A375 (cell line): Measurements from ENCODE around the gene PTBP1. TPM values are rescaled to one million over a fixed set of nuclear protein-coding genes. Genes with fewer than 3 reads are reported as not detected.

Experiments
- small RNA-seq: library from RNA; depleted of rRNA; stranded (forward); fragments of <200 nt; gene quantifications from one replicate; pipeline ENCODE3, GENCODE V24; 2014
- total RNA-seq: library from RNA; depleted of rRNA; stranded (reverse); fragments of >200 nt; shearing (Covaris generic); gene quantifications from 2 replicates; pipeline ENCODE4 v1.2.3, GENCODE V29; 2014; rRNA removed

PTBP1 gene
- total RNA-seq: 355 and 456 TPM in 2 replicates

GRCh38 chr19:796692-797527 lies at the start of gene PTBP1:
TSS of gene PTBP1 (plus strand) at chr19:797452. CDS start at chr19:797498, 46 bp downstream.

DNA sequence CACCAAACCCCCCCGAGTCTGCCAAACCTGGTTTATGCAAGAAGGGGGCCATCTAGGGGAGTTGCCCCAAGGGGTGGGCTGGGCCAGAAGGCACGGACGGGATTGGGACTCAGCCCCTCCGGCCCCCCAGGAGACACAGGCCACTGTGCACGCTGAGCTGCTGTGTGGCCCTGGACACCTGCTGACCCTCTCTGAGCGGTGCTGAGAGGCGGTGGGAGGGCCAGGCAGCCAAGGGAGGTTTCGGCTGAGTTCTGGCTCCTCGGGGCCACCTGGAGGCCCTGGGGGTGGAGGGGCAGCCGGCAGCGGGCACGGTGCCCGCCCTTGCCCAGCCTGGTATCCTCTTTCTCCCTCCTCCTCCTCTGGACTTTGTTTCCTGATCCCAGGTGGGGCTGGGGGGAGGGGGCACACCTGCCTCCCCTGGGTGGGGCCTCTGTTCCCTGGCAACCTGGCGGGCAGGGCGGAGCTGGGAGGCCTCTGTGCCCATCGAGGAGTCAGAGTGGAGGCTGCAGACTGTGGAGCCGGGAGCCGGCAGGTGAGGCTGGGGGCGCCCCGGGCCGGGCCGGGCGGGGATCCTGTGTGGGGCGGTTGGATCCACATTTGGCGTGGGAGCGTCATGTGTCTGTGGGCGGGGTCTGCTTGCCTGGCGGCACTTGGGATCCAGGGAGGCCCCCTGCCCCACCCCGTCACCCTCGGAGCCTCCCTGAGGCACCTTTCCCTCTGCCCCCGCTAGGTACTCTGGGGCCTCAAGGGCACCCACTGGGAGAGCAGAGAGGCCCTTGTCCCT lies 46.4 kb upstream of the PTBP1 start, which contains the start of gene MISP:
MISP (plus strand) TSS at position 473 of the 784 bp plus-strand sequence. CDS start 5,835 bp downstream, outside the sequence.

GRCh38 chr19:821825-822503 lies 24.7 kb downstream of the PTBP1 start, which contains the start of gene PLPPR3:
TSS of gene PLPPR3 (minus strand) at chr19:821955. CDS start at chr19:821559, 396 bp downstream.

DNA sequence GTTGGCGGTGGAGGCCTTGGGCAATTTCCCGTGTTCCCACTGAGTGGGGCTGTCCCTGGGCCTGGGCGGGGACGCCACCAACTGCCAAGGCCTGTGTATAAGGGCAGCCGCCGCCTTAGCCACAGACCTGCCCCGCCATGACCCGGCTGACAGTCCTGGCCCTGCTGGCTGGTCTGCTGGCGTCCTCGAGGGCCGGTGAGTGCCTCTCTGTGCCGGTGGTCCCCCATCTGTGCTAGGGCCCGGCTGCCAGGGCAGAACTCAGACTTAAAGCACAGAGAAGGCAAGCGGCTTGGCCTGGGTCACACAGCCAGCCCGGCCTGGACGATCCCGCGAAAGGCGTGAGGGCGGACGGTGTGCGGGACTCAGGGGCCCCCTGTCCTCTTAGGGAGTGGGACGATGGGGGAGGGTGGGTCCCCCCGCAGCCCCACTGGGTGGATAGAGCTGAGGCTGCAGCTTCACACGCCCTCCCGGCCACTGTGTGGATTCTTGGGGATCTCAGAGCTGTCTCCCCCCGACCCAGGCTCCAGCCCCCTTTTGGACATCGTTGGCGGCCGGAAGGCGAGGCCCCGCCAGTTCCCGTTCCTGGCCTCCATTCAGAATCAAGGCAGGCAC lies 30.6 kb downstream of the PTBP1 start, which contains the start of gene AZU1:
AZU1 (plus strand) TSS at position 128 of the 612 bp plus-strand sequence; CDS start at position 138, 10 bp downstream.

GRCh38 chr19:840519-841206 lies 43.4 kb downstream of the PTBP1 start, which contains the start of gene PRTN3:
TSS of gene PRTN3 (plus strand) at chr19:840999. CDS start at chr19:841009, 10 bp downstream.

GRCh38 chr19:852136-853013 lies 55.1 kb downstream of the PTBP1 start, which contains the start of gene ELANE:
TSS of gene ELANE (plus strand) at chr19:852303. CDS start at chr19:852329, 26 bp downstream.

GRCh38 chr19:858868-859843 lies 61.9 kb downstream of the PTBP1 start, which contains the start of gene CFD:
TSS of gene CFD (plus strand) at chr19:859664. CDS start at chr19:859690, 26 bp downstream.

Small RNAs within 50 kb of the gene (small RNA-seq; reads per million reads assigned to genes)
- not detected for gene MIR3187

Other genes with a start within 250 kb of the PTBP1 start
- 466 and 497 TPM in 2 replicates for gene BSG, start 224.9 kb upstream of the PTBP1 start, total RNA-seq
- 0.45 and 0.75 TPM in 2 replicates for gene HCN2, start 207.6 kb upstream of the PTBP1 start, total RNA-seq
- 46.5 and 59.4 TPM in 2 replicates for gene POLRMT, start 163.9 kb upstream of the PTBP1 start, total RNA-seq
- 0.91 and 1.0 TPM in 2 replicates for gene FGF22, start 157.6 kb upstream of the PTBP1 start, total RNA-seq
- gene RNF126, start 134.2 kb upstream of the PTBP1 start, total RNA-seq: 91.1 and 92.3 TPM in 2 replicates
- gene FSTL3, start 121.1 kb upstream of the PTBP1 start, total RNA-seq: 71.8 and 87.6 TPM in 2 replicates
- not detected in 2 replicates for gene PRSS57, start 102.0 kb upstream of the PTBP1 start, total RNA-seq
- 4.7 and 5.1 TPM in 2 replicates for gene PALM, start 88.5 kb upstream of the PTBP1 start, total RNA-seq
- gene MISP, start 46.3 kb upstream of the PTBP1 start, total RNA-seq: 4.4 and 5.9 TPM in 2 replicates
- 0.03 TPM in 1 of 2 replicates, not detected in the other for gene PLPPR3, start 24.5 kb downstream of the PTBP1 start, total RNA-seq
- 0.45 TPM in 1 of 2 replicates, not detected in the other for gene AZU1, start 30.4 kb downstream of the PTBP1 start, total RNA-seq
- not detected in 2 replicates for gene PRTN3, start 43.5 kb downstream of the PTBP1 start, total RNA-seq
- gene ELANE, start 54.9 kb downstream of the PTBP1 start, total RNA-seq: 0.34 TPM in 1 of 2 replicates, not detected in the other
- gene CFD, start 62.2 kb downstream of the PTBP1 start, total RNA-seq: 2.1 and 3.5 TPM in 2 replicates
- gene MED16, start 95.7 kb downstream of the PTBP1 start, total RNA-seq: 20.4 and 25.1 TPM in 2 replicates
- not detected in 2 replicates for gene RNU6-9, start 96.0 kb downstream of the PTBP1 start, total RNA-seq
- gene R3HDM4, start 115.8 kb downstream of the PTBP1 start, total RNA-seq: 24.9 and 26.8 TPM in 2 replicates
- not detected in 2 replicates for gene KISS1R, start 119.9 kb downstream of the PTBP1 start, total RNA-seq
- gene ARID3A, start 128.6 kb downstream of the PTBP1 start, total RNA-seq: 2.0 and 3.1 TPM in 2 replicates
- 136 and 158 TPM in 2 replicates for gene WDR18, start 186.9 kb downstream of the PTBP1 start, total RNA-seq
- not detected in 2 replicates for gene GRIN3B, start 203.0 kb downstream of the PTBP1 start, total RNA-seq
- 84.4 and 91.2 TPM in 2 replicates for gene TMEM259, start 223.7 kb downstream of the PTBP1 start, total RNA-seq
- gene RNU6-2, start 224.1 kb downstream of the PTBP1 start, total RNA-seq: not detected in 2 replicates
- gene CNN2, start 229.2 kb downstream of the PTBP1 start, total RNA-seq: 62.3 and 63.6 TPM in 2 replicates
- gene ABCA7, start 242.7 kb downstream of the PTBP1 start, total RNA-seq: 4.0 and 4.8 TPM in 2 replicates